ENCODE results near the gene GALNT9.
"Not testable (repeated sequence)": the region's sequence is repeated elsewhere in the genome, so short reads cannot be mapped to it uniquely, and the experiment has no call there.

Gene GALNT9

DNA sequence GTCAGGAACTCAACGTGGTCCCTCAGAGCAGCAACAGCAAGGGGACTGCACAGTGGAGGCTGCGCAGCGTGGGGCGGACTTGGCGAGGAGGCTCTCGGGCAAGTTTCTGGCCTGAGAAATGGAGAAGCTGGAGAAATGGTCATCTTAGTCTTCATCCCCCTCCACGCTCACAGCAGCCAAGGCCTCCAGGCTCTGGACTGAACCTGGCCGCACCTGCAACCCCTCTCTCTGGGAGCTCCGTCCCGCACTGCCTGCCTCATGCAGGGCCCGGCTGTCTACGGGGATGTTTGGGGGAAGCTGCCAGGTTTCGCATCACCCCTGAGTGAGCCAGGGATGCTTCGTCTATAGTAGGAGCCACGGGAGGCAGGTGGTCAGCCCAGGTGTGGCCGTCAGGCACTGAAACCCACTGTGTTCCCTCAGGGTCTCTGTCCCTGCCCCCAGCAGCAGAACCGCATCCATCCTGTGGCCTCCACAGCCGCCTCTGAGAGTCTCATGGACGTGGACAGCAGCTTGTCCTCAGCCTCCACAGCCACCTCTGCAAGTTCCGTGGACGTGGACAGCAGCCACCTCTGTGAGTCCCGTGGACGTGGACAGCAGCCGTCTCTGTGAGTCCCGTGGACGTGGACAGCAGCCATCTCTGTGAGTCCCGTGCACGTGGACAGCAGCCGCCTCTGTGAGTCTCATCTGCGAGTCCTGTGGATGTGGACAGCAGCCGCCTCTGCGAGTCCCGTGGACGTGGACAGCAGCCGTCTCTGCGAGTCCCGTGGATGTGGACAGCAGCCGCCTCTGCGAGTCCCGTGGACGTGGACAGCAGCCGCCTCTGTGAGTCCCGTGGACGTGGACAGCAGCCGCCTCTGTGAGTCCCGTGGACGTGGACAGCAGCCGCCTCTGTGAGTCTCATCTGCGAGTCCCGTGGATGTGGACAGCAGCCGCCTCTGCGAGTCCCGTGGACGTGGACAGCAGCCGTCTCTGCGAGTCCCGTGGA lies 29.1 kb upstream of the GALNT9 start:
- not testable (repeated sequence) for FAIRE-seq

DNA sequence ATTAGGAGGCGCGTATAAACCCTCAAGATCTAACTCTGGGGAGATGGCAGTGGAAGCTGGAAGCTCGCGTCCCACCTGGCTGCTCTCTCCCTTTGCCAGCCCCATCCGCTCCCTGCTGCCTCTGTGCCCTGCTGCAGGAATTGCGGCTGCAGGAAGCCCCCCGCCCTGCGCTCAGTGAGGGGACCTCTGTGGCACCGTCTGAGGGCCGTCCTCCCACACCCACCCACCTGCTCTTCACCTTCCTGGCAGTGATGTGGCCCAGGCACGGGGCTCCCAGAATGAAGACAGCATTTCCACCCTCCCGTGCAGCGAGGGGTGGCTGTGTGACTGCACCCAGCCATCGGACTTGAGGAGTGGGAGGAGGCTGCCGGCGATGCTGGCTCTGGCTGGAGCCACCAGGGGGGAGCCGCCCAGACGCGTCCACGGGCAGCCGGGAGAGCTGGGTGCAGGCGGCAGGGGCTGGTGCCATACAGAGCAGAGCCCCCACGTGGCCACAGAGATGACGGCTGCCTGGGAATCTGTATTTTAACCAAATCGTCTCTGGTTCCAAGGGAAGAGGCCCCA lies 28.3 kb upstream of the GALNT9 start:
- FAIRE-seq: no peak

DNA sequence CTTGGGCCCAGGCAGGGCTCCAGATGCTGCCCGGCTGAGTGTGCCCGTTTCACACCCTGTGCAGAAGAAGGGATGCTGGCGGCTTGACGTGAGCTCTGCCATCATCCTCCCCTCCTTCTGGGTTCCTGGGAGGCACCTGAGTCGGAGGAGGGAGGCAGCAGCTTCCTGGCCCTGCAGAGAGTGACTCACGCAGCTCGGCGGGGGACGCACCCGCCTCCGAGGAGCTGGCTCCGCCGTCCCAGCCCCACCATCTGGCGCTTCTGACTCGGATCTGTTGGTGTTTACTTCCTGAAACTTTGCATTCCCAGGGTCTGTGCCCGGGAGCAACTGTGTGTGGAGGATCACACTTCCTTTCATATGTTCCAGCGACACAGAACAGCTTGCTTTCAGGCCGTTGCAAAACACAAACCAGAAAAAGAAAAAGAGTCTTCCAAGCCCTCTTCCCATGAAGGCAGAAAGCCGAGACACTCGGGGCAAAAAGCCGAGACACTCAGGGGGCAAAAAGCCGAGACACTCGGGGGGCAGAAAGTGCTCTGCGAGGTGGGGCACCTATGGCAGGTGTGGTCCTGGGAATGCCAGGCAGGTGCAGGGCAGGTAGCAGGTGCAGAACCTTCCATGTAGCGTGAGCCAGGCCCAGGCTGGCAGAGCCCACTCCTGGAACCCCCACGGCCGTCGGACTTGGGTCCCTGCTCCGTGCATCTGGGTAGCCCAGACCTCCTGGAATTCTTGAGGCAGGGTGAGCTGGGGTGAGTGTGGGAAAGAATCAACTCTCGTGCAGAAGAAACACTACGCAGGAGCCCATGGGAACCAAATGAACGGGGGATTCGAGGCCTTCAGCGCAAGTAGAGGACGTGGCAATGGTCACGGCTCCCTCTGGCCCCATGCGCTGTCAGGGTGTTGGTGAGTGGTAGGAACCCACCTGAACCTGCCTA lies 27.6 kb upstream of the GALNT9 start:
- no peak for FAIRE-seq

DNA sequence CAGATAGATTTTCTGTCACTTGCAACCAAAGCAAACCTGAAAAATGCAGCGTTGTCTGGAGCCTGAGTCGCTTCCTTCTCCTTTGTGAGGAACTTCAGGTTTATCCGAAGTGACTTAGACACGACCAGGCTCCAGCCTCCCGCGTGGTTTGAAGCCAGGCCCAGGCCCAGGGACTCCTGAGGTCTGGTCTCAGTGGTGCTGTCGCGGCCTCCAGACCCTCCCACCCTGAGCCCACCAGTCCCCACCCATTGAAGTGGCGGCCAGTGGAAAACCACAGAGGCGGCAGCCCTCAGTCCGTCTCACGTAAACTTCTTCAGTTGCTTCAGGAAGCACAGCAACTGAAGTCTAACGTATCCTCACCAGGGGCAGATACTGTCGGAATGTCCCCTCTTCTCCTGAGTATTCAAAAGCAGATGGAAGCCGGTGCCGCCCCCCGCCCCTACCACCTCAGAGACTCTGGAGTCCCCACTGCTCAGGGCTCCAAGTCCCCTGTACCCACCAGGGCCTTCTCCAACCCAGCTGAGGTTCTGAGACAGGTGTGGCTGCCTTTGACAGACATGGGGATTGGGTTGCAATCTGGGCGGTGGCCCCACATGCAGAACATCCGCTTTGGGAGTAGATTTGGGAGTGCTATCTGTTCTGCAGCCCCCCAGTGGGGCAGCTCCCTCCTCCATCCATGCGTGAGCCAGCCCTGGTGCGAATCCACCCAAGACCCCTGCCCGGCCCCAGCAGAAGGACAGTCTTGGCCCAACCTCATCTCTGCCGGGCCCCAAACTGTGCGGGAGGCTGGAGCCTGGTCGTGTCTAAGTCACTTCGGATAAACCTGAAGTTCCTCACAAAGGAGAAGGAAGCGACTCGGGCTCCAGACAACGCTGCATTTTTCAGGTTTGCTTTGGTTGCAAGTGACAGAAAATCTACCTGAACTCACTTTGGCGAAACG lies 26.6 kb upstream of the GALNT9 start:
- FAIRE-seq: no peak

DNA sequence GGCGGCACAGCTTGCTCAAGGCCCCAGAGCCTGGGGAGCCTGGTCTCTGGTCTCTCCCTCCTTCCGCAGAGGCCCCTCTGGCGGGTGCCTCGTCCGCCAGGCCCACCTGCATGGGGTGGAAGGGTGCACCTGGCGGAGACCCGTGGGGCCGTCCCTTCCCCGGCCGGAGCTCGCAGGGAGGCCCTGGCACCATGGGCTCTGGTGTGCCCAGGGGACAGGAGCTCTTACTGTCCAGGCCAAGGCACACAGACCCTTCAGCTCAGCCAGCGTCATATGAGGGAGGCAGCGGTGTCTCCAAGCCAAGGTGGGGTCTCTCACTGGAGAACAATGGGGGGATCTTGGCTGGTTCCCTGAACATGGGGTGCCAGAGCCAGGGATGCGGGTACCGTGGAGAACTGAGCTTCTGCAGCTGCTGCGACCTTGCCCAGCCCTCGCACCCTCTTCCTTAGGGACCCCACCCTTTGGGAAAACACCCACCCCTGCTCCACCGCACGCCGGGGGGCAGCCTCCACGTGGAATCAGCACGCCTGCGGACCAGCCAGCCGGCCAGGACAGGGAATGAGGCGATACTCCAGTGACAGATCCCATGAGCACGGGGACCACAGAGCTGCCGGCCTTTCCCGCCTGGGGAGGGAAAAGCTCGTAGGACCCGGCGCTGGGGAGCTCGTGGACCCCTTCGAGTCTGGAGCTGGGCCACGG lies 25.7 kb upstream of the GALNT9 start:
- no peak for FAIRE-seq

DNA sequence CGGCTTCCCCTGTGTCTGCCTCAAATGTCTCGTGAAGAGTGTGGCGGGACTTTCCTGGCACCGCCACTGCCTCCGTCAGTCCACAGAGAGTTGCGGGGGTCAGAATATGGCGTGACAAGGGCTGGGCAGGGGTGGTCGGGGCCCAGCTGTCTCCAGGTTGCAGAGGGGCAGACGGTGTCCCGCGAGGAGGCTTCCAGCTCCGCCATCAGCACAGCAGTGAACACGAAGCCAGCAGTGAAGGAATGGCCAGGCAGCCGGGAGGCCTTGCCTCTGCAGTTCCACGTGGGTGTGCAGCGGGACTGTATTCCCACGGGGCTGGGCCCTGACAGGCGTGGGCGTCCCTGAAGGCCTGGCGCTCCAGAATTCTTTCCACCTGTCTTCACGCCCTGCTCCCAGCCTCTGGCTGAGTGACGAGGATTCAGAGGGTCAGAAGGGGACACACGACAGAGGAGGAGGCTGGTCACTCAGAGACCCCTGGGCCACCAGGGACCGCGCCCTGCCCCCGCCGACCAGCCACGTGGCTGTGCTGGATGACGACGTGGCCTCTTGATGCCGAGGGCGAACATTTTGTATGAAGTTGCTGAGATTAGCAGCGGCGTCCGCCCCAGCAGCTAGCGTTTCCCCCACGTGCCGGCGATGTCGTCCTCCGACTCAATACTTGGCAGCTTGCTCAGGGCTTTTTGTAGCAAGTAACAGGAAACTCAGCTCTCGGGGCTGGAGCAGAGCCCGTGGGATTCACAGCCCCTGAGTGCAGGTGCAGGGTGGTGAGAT lies 25.0 kb upstream of the GALNT9 start:
- no peak for FAIRE-seq

DNA sequence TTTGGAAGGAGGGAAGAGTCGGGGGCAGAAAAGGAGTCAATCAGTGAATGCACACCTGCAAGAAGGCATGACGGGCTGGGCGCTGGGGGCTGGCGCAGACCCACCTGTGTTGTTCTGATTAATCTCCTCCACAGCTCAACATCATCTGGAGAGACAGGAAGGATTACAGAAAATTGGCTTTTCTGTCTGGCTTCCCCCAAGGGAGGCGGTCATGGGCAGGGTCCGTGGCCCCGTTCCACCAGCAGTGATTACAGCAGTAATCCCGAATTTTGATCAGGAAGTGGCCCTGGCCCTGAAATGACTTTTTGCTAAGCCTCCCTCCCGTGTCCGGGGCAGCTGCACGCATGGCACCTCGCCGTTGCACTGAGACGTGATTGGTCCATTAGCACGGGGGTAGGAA lies 24.4 kb upstream of the GALNT9 start:
- FAIRE-seq: no peak

DNA sequence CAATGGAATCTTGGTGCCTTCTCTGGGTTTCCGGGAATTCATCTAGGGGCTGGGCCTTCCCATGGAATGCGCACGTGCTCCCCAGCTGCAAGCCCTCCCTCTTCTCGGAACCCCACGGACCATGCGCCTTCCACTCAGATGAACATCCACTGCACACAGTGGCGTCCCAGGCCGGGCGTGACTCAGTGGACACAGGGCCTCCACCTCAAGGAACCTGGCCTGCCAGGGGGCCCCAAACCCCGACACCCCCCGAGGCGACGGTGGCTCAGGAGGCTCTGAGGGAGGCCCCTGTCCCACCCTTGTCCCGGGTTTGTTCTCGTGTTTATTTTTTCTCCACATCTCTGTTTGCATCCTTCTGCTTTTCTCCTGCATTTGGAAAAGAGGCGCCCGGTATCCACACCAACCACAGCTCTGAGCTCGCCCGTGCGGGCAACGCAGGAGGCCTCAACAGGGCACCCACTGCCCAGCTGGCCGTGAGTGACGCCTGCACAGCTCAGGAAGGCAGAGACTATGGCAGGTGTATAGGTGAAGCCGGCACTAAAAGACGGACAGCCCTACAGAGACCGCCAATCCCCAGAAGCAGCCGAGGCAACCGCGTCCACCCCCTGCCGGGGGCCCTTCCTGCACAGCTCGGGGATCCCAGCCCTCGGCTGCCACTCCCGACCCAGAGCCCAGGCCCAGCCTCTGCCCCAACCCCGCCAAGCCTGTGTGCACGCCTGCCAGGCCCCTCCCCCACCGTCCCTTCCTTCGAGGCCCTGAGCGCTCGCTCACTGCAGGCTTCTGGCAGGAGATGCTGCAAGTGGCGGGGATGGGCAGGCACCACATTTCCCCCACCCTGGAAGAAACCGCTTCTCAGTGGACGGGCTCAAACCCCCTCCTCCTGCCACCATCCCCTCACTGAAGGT lies 23.8 kb upstream of the GALNT9 start:
- no peak for FAIRE-seq

DNA sequence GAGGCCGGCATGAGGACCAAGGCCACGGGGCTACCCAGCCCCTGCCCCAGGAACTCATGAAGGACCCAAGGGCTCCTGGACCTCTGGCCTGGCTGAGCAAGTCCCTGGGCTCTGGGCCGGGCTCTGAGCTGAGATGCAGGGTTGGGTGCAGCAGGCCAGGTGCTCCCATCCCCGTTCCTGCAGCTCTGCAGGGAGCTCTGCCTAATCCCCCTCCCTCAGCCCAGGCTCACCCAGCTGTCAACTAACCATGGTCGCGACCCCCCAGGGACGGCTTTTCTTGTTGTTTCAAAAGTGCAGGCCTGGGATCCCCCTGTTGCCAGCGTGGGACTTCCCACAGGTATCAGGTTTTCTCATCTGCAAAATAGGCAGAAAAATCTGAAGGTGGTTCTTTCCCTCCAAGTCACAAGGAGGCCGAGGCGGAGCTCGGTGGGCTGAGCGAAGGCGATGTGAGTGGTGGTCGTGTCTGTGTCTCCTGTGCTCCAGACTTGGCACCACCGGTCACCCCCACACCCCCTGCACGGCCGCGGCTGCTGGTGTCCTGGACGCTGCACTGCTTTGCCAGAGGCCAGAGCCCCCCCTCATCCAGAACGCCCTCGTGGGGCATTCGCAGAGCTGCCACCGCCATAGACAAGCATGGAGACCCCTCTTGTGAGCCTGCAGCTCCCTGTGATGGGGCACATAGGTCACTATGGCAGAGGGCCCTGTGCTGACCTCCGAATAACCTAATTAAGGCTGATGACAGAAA lies 22.5 kb upstream of the GALNT9 start:
- no peak for FAIRE-seq

DNA sequence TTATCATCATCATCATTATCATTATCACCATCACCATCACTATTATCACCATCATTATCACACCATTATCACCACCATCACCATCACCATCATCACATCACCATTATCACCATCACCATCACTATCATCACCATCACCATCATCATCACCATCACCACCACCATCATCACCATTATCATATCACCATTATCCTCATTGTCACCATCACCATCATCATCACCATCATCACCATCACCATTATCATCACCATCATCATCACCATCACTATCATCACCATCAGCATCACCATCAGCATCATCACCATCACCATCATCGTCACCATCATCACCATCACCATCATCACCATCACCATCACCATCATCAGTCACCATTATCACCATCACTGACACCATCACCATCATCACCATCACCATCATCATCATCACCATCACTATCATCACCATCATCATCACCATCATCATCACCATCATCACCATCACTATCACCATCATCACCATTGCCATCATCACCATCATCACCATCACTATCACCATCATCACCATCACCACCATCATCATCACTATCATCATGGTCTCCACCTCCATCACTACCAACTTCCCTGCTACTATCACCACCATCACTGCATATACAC lies 20.2 kb upstream of the GALNT9 start:
- FAIRE-seq: no peak

DNA sequence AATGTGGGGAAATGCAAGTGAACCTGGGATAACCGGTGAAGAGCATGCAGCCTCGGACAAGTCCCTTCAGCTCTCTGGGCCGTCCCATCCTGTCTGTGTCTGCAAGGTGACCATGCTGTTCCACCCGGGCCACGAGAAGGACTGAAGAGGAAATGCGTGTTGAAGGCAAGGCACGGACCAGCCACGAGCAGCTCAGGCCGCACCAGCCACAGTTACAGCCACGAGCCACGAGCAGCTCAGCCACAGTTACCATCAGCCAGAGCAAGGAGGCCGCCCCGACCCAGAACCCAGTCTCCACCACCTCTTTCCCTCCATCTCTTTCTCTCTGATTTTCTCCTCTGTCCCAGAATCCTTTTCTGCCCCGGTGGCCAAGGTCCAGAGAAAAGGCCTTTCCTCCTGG lies 18.8 kb upstream of the GALNT9 start:
- no peak for FAIRE-seq

DNA sequence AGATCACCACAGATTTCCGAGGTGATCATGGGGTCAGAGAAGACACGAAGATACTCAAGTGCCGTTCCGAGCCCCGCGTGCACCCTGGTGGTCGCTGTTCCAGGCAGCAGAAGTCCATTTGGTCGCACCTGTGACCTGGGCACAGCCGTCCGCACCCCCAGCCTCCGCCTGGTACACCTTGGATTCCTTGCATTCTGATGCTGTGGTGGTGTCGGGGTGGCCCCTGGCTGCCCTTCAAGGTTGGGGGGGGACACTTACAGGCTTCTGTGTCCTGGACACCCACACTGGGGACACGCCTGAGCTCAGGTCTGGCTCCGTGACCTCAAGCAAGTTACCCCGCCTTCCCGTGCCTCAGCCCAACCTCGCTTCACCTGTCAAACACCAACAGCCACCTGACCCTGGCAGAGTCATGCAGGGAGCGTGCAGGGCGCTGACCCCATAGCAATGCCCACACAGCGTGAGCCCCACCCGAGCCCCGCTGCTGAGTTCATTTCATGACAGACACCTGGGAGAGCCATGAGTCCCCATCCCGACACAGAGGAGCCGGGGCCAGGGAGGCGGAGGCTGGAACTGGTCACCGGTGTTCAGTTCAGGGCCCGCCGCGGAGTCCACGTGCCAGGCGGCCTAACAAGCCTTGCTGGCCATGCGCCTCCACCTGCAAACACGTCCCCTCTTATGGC lies 17.9 kb upstream of the GALNT9 start:
- FAIRE-seq: no peak

DNA sequence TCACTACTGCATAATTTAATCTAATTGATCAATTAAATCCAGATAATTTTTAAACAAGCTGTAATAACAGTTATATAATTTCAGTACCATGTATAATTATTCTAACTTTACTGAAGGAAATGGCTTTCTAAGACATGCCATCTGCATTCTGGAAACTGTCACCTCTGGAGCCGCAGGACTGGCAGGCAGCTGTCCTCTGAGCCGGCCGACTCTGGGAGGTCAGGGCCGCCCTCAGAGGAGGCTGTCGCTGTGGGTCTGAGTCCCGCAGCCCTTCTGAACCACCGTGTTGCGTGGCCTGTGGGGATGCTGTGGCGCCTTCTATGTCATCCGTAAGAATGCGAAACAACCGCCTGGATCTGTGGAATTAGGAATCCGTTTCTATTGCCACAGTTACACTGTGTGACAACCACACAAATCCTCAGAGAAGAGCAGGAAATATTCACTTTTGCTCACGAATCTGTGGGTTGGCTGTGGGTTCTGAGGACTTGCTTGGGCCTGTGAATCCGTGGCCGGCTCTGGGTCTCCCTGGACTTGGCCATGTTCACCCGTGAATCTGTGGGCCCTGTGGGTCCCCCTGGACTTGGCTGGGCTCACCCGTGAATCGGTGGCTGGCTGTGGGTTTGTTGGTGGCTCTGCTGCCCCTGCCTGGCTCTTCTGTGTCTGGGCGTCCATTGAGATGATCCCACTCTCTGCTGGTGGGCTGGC lies 17.2 kb upstream of the GALNT9 start:
- FAIRE-seq: no peak

DNA sequence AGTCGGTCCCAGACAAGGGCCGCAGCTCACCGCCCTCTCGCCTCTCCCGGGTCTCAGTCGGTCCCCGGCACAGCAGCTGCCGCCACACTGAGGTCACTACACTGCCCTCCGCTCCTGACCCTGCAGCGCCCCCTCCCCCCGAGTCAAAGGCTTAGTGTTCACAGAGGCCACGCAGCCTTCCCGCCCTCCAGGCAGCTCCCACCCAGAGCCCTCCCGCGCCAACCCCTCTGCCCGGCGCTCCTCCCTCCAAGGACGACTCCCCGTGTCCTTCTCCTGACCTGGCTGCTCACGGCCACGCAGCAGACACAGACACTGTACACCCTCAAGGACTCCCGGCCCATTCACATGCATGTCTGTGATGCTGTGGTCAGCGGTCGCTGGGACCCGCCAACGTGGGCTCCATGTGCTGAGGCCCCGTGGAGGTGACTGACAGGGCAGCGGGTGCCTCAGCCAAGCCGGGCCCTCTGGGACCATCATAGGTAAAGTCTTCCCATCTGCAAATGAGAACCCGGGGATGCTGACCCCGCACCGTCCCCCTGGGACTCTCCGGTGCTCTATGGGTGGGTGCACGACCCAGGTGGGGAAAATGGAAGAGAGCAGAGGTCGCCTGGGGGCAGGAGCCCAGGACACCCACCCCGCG lies 16.3 kb upstream of the GALNT9 start:
- no peak for FAIRE-seq

DNA sequence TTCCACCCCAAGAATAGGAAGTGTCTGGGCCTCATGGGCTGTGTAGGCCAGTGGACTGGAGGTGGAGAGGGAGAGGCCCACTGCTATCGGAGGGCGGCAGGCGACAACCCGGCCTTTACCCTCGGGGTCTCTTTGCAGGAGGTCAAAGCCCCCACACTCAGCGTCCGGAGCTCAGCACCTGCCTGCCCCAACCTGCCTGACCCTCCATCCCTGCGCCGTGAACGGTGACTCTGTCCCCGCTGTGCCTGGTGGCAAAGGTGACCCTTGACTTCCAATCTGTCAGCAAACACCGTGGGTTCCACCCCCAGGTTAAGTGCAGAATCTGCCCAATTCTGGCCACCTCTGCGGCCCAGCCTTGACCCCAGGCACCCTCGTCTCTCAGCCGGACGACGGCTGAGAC lies 15.7 kb upstream of the GALNT9 start:
- no peak for FAIRE-seq

DNA sequence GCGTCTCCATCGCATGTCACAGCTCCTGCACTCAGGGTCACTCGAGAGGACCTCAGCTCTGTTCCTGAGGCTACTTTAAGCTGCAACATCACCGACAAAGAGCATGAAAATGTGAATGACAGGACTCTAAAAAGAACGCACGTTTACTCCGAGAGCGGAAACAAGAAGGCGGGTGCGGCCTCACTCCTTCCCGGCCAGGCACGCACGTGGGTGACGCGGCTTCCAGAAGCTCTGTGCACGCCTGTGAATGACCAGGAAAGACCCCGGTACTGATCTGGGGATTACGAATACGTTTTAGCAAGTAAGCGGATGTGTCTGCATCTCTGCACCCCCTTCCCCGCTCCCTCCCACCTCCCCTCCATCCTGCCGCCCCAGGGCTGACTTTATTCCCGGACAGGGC lies 15.2 kb upstream of the GALNT9 start:
- no peak for FAIRE-seq

Measured in colon (tissue), 2 donors.